Measurements from ENCODE around the gene PLIN1.

Gene PLIN1

DNA sequence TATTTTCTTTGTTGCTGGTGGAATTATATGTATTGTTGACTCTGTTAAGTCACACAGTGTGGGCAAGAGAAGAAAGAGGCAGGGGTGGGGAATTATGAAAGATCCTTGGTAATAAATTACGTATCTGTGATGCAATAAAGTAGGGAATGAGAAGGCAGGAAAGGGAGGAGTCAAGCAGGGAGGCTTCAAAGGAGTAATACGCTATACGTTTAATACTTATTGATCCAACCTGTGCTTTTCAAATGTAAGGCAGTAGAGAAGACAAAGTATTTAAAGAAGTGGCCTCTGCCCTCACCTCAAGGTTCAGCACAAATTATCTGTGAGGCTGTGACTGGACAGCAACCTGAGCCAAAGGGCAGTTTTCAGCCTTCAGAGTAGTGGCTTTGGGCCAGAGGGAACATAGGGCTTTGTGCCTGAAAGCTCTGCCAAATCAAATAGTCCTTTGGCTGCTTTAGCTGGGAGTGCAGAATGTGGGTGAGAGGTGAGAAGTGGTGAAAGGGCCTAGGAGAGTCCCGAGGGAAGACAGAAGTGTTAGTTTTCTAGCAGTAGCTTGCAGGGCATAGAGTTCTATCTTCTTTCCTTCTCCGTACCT is 1.2 kb upstream of the PLIN1 start:
- TF ChIP-seq GATA3 (IDR thresholded peaks at IDR 0.05; ENCODE audit: low read depth, low read length) (no peak), GATA2 (IDR thresholded peaks at IDR 0.05; ENCODE audit: low read depth, low read length) (no peak)

- no peak for TF ChIP-seq GATA3 (IDR thresholded peaks at IDR 0.05; ENCODE audit: low read depth, low read length)
- no peak for TF ChIP-seq GATA2 (IDR thresholded peaks at IDR 0.05; ENCODE audit: low read depth, low read length)
Measured at GRCh38 chr15:89677381-89677780, 1.8 kb downstream of the PLIN1 start.

DNA sequence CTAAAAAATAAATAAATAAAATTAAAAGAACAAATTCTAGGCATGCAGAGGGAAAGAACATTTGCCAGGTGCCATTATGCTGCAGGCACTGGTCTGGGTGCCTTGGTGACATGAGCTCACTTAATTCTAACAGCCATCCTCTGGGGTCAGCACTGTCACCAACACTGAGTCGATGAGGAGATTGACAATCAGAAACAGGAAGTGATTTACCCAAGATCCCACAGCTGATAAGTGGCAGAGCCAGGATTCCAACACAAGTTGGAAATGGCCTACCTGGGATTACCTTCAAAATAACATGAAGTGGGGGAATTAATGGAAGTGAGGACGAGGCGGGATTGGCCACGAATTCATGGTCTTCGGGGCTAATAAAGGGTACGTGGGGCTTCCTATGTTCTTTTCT is 3.6 kb downstream of the PLIN1 start:
- TF ChIP-seq GATA3 (IDR thresholded peaks at IDR 0.05; ENCODE audit: low read depth, low read length): no peak
- peak; percentile 29; the same call in 1 of the 2 replicates for TF ChIP-seq GATA2 (IDR thresholded peaks at IDR 0.05; ENCODE audit: low read depth, low read length)

GRCh38 chr15:89674526-89674925 is 4.6 kb downstream of the PLIN1 start:
- TF ChIP-seq GATA2 (IDR thresholded peaks at IDR 0.05; ENCODE audit: low read depth, low read length) (no peak), GATA3 (IDR thresholded peaks at IDR 0.05; ENCODE audit: low read depth, low read length) (no peak)

DNA sequence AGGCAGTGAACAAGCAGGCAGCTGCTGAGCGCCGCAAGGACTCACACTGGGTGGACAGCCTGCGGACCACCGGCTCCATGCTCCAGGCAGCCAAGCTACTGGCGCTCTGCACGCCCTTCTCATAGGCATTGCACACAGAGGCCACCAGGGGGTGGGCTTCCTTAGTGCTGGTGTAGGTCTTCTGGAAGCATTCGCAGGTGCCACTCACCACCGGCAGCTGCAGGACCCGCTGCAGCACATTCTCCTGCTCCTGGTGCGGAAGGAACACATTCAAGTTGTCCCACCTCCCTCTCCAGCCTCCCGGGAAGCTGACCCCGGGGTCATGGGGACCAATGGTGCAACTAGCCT is 6.0 kb downstream of the PLIN1 start:
- TF ChIP-seq GATA2 (IDR thresholded peaks at IDR 0.05; ENCODE audit: low read depth, low read length) (no peak), GATA3 (IDR thresholded peaks at IDR 0.05; ENCODE audit: low read depth, low read length) (no peak)

GRCh38 chr15:89672221-89673164 is 6.7 kb downstream of the PLIN1 start:
- no peak for TF ChIP-seq GATA3 (IDR thresholded peaks at IDR 0.05; ENCODE audit: low read depth, low read length)
- peak; percentile 91 for TF ChIP-seq GATA2 (IDR thresholded peaks at IDR 0.05; ENCODE audit: low read depth, low read length)

- TF ChIP-seq GATA2 (IDR thresholded peaks at IDR 0.05; ENCODE audit: low read depth, low read length) (no peak), GATA3 (IDR thresholded peaks at IDR 0.05; ENCODE audit: low read depth, low read length) (no peak)
Measured at GRCh38 chr15:89671687-89672086, 7.5 kb downstream of the PLIN1 start.

GRCh38 chr15:89670971-89671560 is 8.1 kb downstream of the PLIN1 start:
- TF ChIP-seq GATA3 (IDR thresholded peaks at IDR 0.05; ENCODE audit: low read depth, low read length): no peak
- no peak for TF ChIP-seq GATA2 (IDR thresholded peaks at IDR 0.05; ENCODE audit: low read depth, low read length)

DNA sequence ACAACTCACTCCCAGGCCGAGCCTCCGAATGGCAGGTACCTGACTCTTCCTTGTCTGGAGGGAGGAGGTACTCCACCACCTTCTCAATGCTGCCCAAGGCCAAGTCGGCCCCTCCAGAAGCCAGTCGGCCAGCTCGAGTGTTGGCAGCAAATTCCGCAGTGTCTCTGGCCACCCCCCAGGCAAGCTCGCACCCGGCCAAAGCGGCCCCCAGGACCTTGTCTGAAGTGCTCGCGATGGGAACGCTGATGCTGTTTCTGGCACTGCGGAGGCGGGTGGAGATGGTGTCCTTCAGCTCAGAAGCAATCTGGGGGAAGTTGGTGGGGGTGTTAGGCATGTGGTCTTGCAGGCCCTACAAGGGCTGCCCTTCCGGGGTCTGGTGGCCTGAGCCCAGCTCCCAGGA is 9.2 kb downstream of the PLIN1 start:
- no peak for TF ChIP-seq GATA3 (IDR thresholded peaks at IDR 0.05; ENCODE audit: low read depth, low read length)
- no peak for TF ChIP-seq GATA2 (IDR thresholded peaks at IDR 0.05; ENCODE audit: low read depth, low read length)

GRCh38 chr15:89669309-89669865 is 9.8 kb downstream of the PLIN1 start:
- no peak for TF ChIP-seq GATA2 (IDR thresholded peaks at IDR 0.05; ENCODE audit: low read depth, low read length)
- no peak for TF ChIP-seq GATA3 (IDR thresholded peaks at IDR 0.05; ENCODE audit: low read depth, low read length)

DNA sequence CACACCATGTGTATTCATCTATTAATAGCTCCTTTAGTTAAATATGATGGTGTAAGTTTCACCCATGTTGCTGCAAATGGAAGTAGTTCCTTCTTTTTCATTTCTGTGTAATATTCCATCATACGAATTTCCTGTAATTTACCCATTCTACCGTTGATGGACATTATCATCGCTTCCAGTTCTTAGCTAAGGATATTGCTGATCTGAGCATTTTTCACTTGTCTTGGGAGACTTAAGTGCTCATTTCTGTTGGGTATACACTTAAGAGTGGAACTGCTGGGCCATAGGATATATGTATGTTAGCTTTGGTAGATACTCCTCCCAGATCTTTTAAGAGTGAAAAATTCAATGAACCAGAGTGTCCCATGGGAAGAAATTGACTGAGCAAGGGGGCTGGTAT is 11.0 kb downstream of the PLIN1 start:
- TF ChIP-seq GATA2 (IDR thresholded peaks at IDR 0.05; ENCODE audit: low read depth, low read length) (no peak), GATA3 (IDR thresholded peaks at IDR 0.05; ENCODE audit: low read depth, low read length) (no peak)

DNA sequence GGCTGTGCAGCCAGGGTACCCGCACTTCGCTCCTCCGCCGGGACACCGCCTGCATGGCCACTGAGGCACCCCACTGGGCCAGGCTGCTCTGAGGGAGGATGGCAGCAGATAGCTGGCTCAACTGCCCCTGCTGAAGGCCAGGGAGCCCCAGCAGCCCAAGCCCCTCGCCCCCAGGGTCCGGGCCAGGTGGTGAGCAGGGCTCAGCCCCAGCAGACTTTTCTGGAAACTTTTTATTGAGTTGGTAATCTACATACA is 11.5 kb downstream of the PLIN1 start:
- no peak for TF ChIP-seq GATA3 (IDR thresholded peaks at IDR 0.05; ENCODE audit: low read depth, low read length)
- TF ChIP-seq GATA2 (IDR thresholded peaks at IDR 0.05; ENCODE audit: low read depth, low read length): no peak

- TF ChIP-seq GATA2 (IDR thresholded peaks at IDR 0.05; ENCODE audit: low read depth, low read length) (no peak), GATA3 (IDR thresholded peaks at IDR 0.05; ENCODE audit: low read depth, low read length) (no peak)
Measured at GRCh38 chr15:89666858-89667705, 12.1 kb downstream of the PLIN1 start.

Data from SH-SY5Y (cell line).